ENCODE data around the gene WDR75.

- TF ChIP-seq TAF1 (IDR thresholded peaks at IDR 0.05; ENCODE audit: borderline replicate concordance, insufficient read depth, low read length) (no peak), SIN3A (IDR thresholded peaks at IDR 0.05; ENCODE audit: borderline replicate concordance, insufficient read depth, low read length) (no peak), POLR2AphosphoS5 (IDR thresholded peaks at IDR 0.05; ENCODE audit: low read depth, low read length) (no peak)
- TF ChIP-seq, protein P1, sequence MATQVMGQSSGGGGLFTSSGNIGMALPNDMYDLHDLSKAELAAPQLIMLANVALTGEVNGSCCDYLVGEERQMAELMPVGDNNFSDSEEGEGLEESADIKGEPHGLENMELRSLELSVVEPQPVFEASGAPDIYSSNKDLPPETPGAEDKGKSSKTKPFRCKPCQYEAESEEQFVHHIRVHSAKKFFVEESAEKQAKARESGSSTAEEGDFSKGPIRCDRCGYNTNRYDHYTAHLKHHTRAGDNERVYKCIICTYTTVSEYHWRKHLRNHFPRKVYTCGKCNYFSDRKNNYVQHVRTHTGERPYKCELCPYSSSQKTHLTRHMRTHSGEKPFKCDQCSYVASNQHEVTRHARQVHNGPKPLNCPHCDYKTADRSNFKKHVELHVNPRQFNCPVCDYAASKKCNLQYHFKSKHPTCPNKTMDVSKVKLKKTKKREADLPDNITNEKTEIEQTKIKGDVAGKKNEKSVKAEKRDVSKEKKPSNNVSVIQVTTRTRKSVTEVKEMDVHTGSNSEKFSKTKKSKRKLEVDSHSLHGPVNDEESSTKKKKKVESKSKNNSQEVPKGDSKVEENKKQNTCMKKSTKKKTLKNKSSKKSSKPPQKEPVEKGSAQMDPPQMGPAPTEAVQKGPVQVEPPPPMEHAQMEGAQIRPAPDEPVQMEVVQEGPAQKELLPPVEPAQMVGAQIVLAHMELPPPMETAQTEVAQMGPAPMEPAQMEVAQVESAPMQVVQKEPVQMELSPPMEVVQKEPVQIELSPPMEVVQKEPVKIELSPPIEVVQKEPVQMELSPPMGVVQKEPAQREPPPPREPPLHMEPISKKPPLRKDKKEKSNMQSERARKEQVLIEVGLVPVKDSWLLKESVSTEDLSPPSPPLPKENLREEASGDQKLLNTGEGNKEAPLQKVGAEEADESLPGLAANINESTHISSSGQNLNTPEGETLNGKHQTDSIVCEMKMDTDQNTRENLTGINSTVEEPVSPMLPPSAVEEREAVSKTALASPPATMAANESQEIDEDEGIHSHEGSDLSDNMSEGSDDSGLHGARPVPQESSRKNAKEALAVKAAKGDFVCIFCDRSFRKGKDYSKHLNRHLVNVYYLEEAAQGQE (IDR thresholded peaks at IDR 0.05; ENCODE audit: insufficient read depth in 1 of 2, low read depth in 2 of 2, low read length in 2 of 2) = no peak
These were observed 24.8 kb downstream of the WDR75 start for GRCh38 chr2:189466046-189466445.
